CD4-positive, alpha-beta memory T cell (primary cell): ENCODE measurements around the gene DNAJC4. TPM values are rescaled to one million over a fixed set of nuclear protein-coding genes. Genes with fewer than 3 reads are reported as not detected.

Source experiments
- CTCF ChIA-PET: fragments of 350-600 bp; sonication (Branson Sonifier 250); formaldehyde crosslinking; loops from one replicate; lab custom pipeline; 2021; ENCODE audit warnings: inconsistent platforms; ENCODE audit not compliant: partially characterized antibody; lab: Charles Lee
- POLR2A ChIA-PET: fragments of 350-600 bp; sonication (Branson Sonifier 250); formaldehyde crosslinking; loops from one replicate; lab custom pipeline; 2021; ENCODE audit not compliant: partially characterized antibody; lab: Charles Lee
- DNase-seq, 5 donors: peaks; one replicate each; pipeline versions ENCODE4 v3.0.0 to v3.0.0-alpha.2; 2020 to 2022; ENCODE audit warnings: mixed read lengths in 1 of 5
- H3K27ac ChIP-seq: one replicate; pipeline ENCODE4 v1.7.0; 2013; ENCODE audit warnings: low read depth, low read length
- H3K27me3 ChIP-seq: 2 replicates; pipeline ENCODE4 v1.7.0; 2013; ENCODE audit warnings: mild to moderate bottlenecking, low read length, moderate library complexity; ENCODE audit not compliant: insufficient read depth
- H3K36me3 ChIP-seq: 2 replicates; pipeline ENCODE4 v1.7.0; 2013; ENCODE audit warnings: mild to moderate bottlenecking, low read length, moderate library complexity; ENCODE audit not compliant: insufficient read depth
- H3K4me1 ChIP-seq: 2 replicates; pipeline ENCODE4 v1.7.0; 2013; ENCODE audit warnings: mild to moderate bottlenecking, low read length, moderate library complexity; ENCODE audit not compliant: insufficient read depth
- H3K4me3 ChIP-seq, 2 donors: one replicate each; pipeline ENCODE4 v1.7.0; 2013; ENCODE audit warnings: low read length in 2 of 2, mild to moderate bottlenecking in 1 of 2
- H3K9me3 ChIP-seq, 2 donors: one replicate each; pipeline ENCODE4 v1.7.0; 2013; ENCODE audit warnings: low read length in 2 of 2, control low read depth in 1 of 2; ENCODE audit not compliant: control insufficient read depth in 1 of 2
- H3K27ac Mint-ChIP-seq, 7 donors: one replicate each; pipeline ENCODE4 v1.8.0; 2020 to 2021; ENCODE audit warnings: mixed read lengths in 7 of 7, mild to moderate bottlenecking in 6 of 7, inconsistent platforms in 3 of 7, moderate library complexity in 3 of 7
- H3K27me3 Mint-ChIP-seq, 2 donors: one replicate each; pipeline ENCODE4 v1.8.0; 2020 to 2021; ENCODE audit warnings: mixed read lengths in 2 of 2
- H3K36me3 Mint-ChIP-seq, 2 donors: one replicate each; pipeline ENCODE4 v1.8.0; 2020 to 2021; ENCODE audit warnings: mixed read lengths in 2 of 2, inconsistent platforms in 1 of 2, mild to moderate bottlenecking in 1 of 2
- H3K4me1 Mint-ChIP-seq, 4 donors: one replicate each; pipeline ENCODE4 v1.8.0; 2020 to 2021; ENCODE audit warnings: mixed read lengths in 4 of 4, mild to moderate bottlenecking in 1 of 4
- H3K4me3 Mint-ChIP-seq, 8 donors: one replicate each; pipeline ENCODE4 v1.8.0; 2020 to 2021; ENCODE audit warnings: mixed read lengths in 8 of 8, mild to moderate bottlenecking in 7 of 8, moderate library complexity in 6 of 8, inconsistent platforms in 3 of 8
- H3K9me3 Mint-ChIP-seq, 8 donors: one replicate each; pipeline ENCODE4 v1.8.0; 2020 to 2021; ENCODE audit warnings: mixed read lengths in 8 of 8, mild to moderate bottlenecking in 5 of 8, inconsistent platforms in 3 of 8, moderate library complexity in 1 of 8
- intact Hi-C: fragments of 100-400 bp; cut with micrococcal nuclease; formaldehyde crosslinking; loops from one replicate; pipeline ENCODE4 v1.15.1; 2023
- polyA plus RNA-seq, 2 donors: library from polyadenylated mRNA; unstranded; fragments of 300-500 nt; fragmentation: Illumina TruSeq; gene quantifications; one replicate each; pipeline ENCODE4 v1.2.3, GENCODE V29; 2021
- total RNA-seq, 2 experiments: library from RNA; stranded (reverse); gene quantifications; one replicate each; pipeline ENCODE4 v1.2.3, GENCODE V29; 2021

DNAJC4 gene
- total and polyA plus RNA-seq, 4 experiments from 2014 or later = 15.6 to 64.5 (median 42.1) TPM

DNA sequence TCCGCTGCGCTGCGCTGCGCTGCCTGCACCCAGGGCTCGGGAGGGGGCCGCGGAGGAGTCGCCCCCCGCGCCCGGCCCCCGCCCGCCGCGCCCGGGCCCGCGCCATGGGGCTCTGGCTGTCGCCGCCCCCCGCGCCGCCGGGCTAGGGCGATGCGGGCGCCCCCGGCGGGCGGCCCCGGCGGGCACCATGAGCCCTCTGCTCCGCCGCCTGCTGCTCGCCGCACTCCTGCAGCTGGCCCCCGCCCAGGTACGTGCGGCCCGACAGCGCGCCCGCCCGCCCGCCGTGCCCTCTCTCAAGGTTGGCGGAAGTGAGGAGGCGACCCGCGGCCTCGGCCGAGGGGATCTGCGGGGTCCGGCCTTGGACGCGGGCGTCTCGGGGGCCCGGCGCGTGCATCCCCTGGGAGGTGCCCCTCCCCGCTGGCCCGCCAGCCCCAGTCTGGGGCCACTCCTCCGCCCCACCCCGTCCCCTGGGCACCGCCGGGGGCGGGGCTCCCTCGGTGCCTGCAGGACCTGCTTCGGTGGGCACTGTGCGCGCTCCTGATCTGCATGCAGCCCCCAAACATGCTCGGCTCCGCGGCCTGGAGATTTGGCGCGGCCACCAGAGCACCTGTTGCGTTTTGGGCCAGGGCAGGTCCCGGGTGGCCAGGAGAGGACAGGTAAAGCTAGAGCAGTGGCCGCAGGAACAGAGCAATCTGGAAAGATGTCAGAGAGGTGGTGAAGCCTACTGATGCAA, 4.5 kb downstream of the DNAJC4 start:
- Histone ChIP-seq H3K27ac (peak overlapping the region; percentile 71), H3K36me3 (peaks cover 7% of the 10 kb centered on the region), H3K9me3 (no peaks in the 10 kb centered on the region), H3K27me3 (no peaks in the 10 kb centered on the region), H3K4me3 (peak overlapping the region; percentile 57 to 58), H3K4me1 (peaks cover 36% of the 10 kb centered on the region)
- DNase-seq = peak; percentile 55 to 66 (median 60)
- Mint-ChIP-seq H3K4me3 (peak overlapping the region; percentile 79 to 85 (median 82)), H3K27ac (peak overlapping the region; percentile 73 to 91 (median 80)), H3K36me3 (peaks cover 0 to 25% of the 10 kb centered on the region in 2 donors), H3K27me3 (no peaks in the 10 kb centered on the region), H3K9me3 (no peaks in the 10 kb centered on the region), H3K4me1 (peaks cover 12 to 47% (median 30%) of the 10 kb centered on the region in 4 donors)
- ChIA-PET POLR2A (interaction anchor here (0.6 to 38.9 kb wide), 9 partner anchors 10 to 83 kb away, joined by 3 to 937 read pairs (median 8); partner anchors contain the start of genes FERMT3, FKBP2, NUDT22 and PLCB3), CTCF (interaction anchor here (1.1 to 2.5 kb wide), 5 partner anchors 16 to 69 kb away, joined by 3 to 12 read pairs (median 3); partner anchors contain the start of genes FERMT3 and PLCB3)
- intact Hi-C loops = loop anchor here (1.0 kb wide), 1 partner anchor 9 kb away; the partner anchor contains the start of genes NUDT22 and TRPT1

- Mint-ChIP-seq H3K4me3 (peak overlapping the region; percentile 79 to 85 (median 82)), H3K4me1 (peaks cover 19 to 47% (median 36%) of the 10 kb centered on the region in 4 donors), H3K27ac (peak overlapping the region; percentile 73 to 91 (median 80)), H3K36me3 (peaks cover 0 to 27% of the 10 kb centered on the region in 2 donors), H3K27me3 (no peaks in the 10 kb centered on the region), H3K9me3 (no peaks in the 10 kb centered on the region)
- ChIA-PET POLR2A (interaction anchor here (1.0 to 38.9 kb wide), 7 partner anchors 11 to 82 kb away, joined by 3 to 937 read pairs (median 8); partner anchors contain the start of genes FERMT3, NUDT22, PPP1R14B and PRDX5), CTCF (interaction anchor here (1.2 to 2.5 kb wide), 4 partner anchors 15 to 68 kb away, joined by 3 to 12 read pairs (median 4); partner anchors contain the start of gene FERMT3)
- peak in 1 of 5 donors; percentile 30 for DNase-seq
- peak overlapping the region; percentile 57 to 58 for H3K4me3 ChIP-seq
- no peaks in the 10 kb centered on the region for H3K9me3 ChIP-seq
- intact Hi-C loops = no loop called here
- H3K27me3 ChIP-seq = no peaks in the 10 kb centered on the region
- peaks cover 39% of the 10 kb centered on the region for H3K4me1 ChIP-seq
- peak overlapping the region; percentile 71 for H3K27ac ChIP-seq
- H3K36me3 ChIP-seq = peaks cover 7% of the 10 kb centered on the region
Measured at GRCh38 chr11:64235437-64236161, 5.3 kb downstream of the DNAJC4 start.

DNA sequence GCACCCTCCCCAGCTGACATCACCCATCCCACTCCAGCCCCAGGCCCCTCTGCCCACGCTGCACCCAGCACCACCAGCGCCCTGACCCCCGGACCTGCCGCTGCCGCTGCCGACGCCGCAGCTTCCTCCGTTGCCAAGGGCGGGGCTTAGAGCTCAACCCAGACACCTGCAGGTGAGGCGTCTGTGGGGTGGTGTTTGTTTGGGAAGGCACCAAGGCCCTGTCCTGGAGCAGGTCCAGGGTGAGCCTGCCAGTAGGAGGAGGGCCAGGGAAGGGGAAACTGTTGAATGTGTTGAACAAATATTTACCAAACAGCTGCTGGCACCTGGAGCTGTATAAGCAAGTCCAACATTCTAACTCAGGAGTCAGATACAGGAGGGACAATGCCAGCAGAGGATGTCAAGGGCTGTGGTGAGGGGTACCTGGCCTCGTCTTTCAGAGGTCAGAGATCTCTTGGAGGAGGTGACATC, 7.2 kb downstream of the DNAJC4 start:
- no peak overlapping the region for H3K27ac ChIP-seq
- H3K36me3 ChIP-seq = peaks cover 7% of the 10 kb centered on the region
- intact Hi-C loops = no loop called here
- peak overlapping the region in 6 of 7 donors; percentile 42 to 100 (median 72) for H3K27ac Mint-ChIP-seq
- peak in 1 of 5 donors; percentile 32 for DNase-seq
- H3K4me1 Mint-ChIP-seq = peaks cover 18 to 47% (median 28%) of the 10 kb centered on the region in 4 donors
- H3K4me3 Mint-ChIP-seq = peak overlapping the region in 2 of 8 donors; percentile 10 to 21
- ChIA-PET POLR2A (interaction anchor here (1.0 to 38.9 kb wide), 3 partner anchors 13 to 34 kb away, joined by 4 to 937 read pairs (median 200); partner anchors contain the start of genes FERMT3, NUDT22 and TRPT1), CTCF (interaction anchor here (0.9 to 2.3 kb wide), 5 partner anchors 11 to 33 kb away, joined by 3 to 7 read pairs (median 4); partner anchors contain the start of genes FERMT3, NUDT22, PLCB3 and TRPT1)
- no peaks in the 10 kb centered on the region for H3K9me3 Mint-ChIP-seq
- H3K36me3 Mint-ChIP-seq = peaks cover 0 to 36% of the 10 kb centered on the region in 2 donors
- H3K27me3 Mint-ChIP-seq = no peaks in the 10 kb centered on the region
- no peaks in the 10 kb centered on the region for H3K27me3 ChIP-seq
- H3K4me3 ChIP-seq = no peak overlapping the region
- H3K9me3 ChIP-seq = no peaks in the 10 kb centered on the region
- H3K4me1 ChIP-seq = peaks cover 39% of the 10 kb centered on the region

GRCh38 chr11:64238076-64238475, 7.7 kb downstream of the DNAJC4 start:
- peaks cover 17 to 46% (median 30%) of the 10 kb centered on the region in 4 donors for H3K4me1 Mint-ChIP-seq
- intact Hi-C loops = no loop called here
- DNase-seq = no peak
- H3K27me3 Mint-ChIP-seq = no peaks in the 10 kb centered on the region
- H3K9me3 Mint-ChIP-seq = no peaks in the 10 kb centered on the region
- Histone ChIP-seq H3K4me3 (no peak overlapping the region), H3K36me3 (peaks cover 7% of the 10 kb centered on the region), H3K4me1 (peaks cover 44% of the 10 kb centered on the region), H3K9me3 (no peaks in the 10 kb centered on the region), H3K27me3 (no peaks in the 10 kb centered on the region), H3K27ac (no peak overlapping the region)
- peak overlapping the region in 1 of 8 donors; percentile 31 for H3K4me3 Mint-ChIP-seq
- ChIA-PET CTCF (interaction anchor here (1.3 to 2.3 kb wide), 3 partner anchors 12 to 30 kb away, joined by 3 to 7 read pairs (median 4); partner anchors contain the start of genes NUDT22, PLCB3 and TRPT1), POLR2A (interaction anchor here (1.0 to 38.9 kb wide), 6 partner anchors 9 to 33 kb away, joined by 3 to 937 read pairs (median 5); partner anchors contain the start of genes FERMT3, NUDT22, PPP1R14B and TRPT1)
- peaks cover 0 to 38% of the 10 kb centered on the region in 2 donors for H3K36me3 Mint-ChIP-seq
- H3K27ac Mint-ChIP-seq = peak overlapping the region; percentile 58 to 100 (median 87)

DNA sequence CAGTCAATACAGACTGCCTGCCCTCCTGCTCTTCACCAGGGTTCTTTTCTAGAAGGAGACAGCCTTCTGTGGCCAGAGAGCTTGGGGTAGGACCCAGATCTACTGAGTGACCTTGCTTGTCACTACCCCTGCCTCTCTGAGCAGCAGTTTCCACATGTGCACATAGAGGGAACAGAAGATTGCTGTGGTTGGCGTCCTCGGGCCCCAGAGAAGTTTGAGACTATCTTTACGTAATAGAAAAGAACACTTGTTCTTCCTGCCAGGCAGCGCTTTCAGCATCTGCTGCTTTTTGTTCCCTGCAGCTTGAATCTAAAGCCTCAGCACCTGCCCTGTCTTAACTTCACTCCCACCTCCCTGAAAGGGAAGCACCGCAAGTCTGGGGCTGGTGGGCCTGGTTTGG, 8.7 kb downstream of the DNAJC4 start:
- Mint-ChIP-seq H3K27ac (peak overlapping the region; percentile 70 to 100 (median 87)), H3K4me1 (peaks cover 17 to 46% (median 30%) of the 10 kb centered on the region in 4 donors), H3K4me3 (peak overlapping the region in 1 of 8 donors; percentile 19), H3K9me3 (no peaks in the 10 kb centered on the region), H3K27me3 (no peaks in the 10 kb centered on the region), H3K36me3 (peaks cover 0 to 45% of the 10 kb centered on the region in 2 donors)
- peaks cover 37% of the 10 kb centered on the region for H3K4me1 ChIP-seq
- ChIA-PET CTCF (interaction anchor here (1.4 to 2.3 kb wide), 3 partner anchors 11 to 35 kb away, joined by 5 to 7 read pairs (median 6); partner anchors contain the start of genes FERMT3 and PLCB3), POLR2A (interaction anchor here (1.5 to 38.9 kb wide), 6 partner anchors 7 to 31 kb away, joined by 3 to 937 read pairs (median 74); partner anchors contain the start of genes DNAJC4, FERMT3, NUDT22 and PPP1R14B)
- peaks cover 7% of the 10 kb centered on the region for H3K36me3 ChIP-seq
- no peak for DNase-seq
- H3K27ac ChIP-seq = no peak overlapping the region
- no peak overlapping the region for H3K4me3 ChIP-seq
- no peaks in the 10 kb centered on the region for H3K27me3 ChIP-seq
- intact Hi-C loops = no loop called here
- H3K9me3 ChIP-seq = no peaks in the 10 kb centered on the region
